Muscle of arm (tissue), 14 donors: ENCODE measurements around the gene CLDN25. TPM values are rescaled to one million over a fixed set of nuclear protein-coding genes. Genes with fewer than 3 reads are reported as not detected.
"Not testable (repeated sequence)": the region's sequence is repeated elsewhere in the genome, so short reads cannot be mapped to it uniquely, and the experiment has no call there.

Experiments used
- DNase-seq: peaks from one replicate; pipeline ENCODE4 v3.0.0-alpha.2; 2013
- long read RNA-seq, 11 donors: transcript quantifications; one replicate each; lab custom pipeline, GENCODE V29; 2026
- polyA plus RNA-seq, 12 donors: library from polyadenylated mRNA; unstranded; fragments of 120-200 nt; gene quantifications; one replicate each; pipeline ENCODE4 v1.2.1, GENCODE V29; 2013; ENCODE audit not compliant: insufficient read length in 12 of 12

Gene CLDN25
- under 1 TPM in 5 of 12 donors, not detected in 7; 0.26 to 0.99 (median 0.39) TPM for polyA plus RNA-seq
- long read RNA-seq, donor 1: 0 reads
- long read RNA-seq, donor 2: 0 reads
- long read RNA-seq, donor 3: 0 reads
- long read RNA-seq, donor 4, partial matches to known transcripts: 0 of 1 reads
- long read RNA-seq, donor 4, other reads (novel, unspliced or antisense): 0 of 1 reads
- long read RNA-seq, donor 5: 0 reads
- long read RNA-seq, donor 6: 0 reads
- long read RNA-seq, donor 7: 0 reads
- long read RNA-seq, donor 8: 0 reads
- long read RNA-seq, donor 9: 0 reads
- long read RNA-seq, donor 10: 0 reads
- long read RNA-seq, donor 11: 0 reads

GRCh38 chr11:113779496-113779895 lies at the start of gene CLDN25:
CLDN25 (plus strand) TSS chr11:113779796; CDS start chr11:113779796, 0 bp downstream.
- DNase-seq: no peak

- DNase-seq: peak; percentile 56
Observed at GRCh38 chr11:113730887-113731726, 48.5 kb upstream of the CLDN25 start.

- no peak for DNase-seq
Observed at GRCh38 chr11:113732092-113732491, 47.5 kb upstream of the CLDN25 start.

- no peak for DNase-seq
Observed at GRCh38 chr11:113736323-113736722, 43.3 kb upstream of the CLDN25 start.

- DNase-seq: no peak
Observed at GRCh38 chr11:113752932-113753331, 26.7 kb upstream of the CLDN25 start.

GRCh38 chr11:113760241-113760640 lies 19.4 kb upstream of the CLDN25 start:
- no peak for DNase-seq

- not testable (repeated sequence) for DNase-seq
Observed at GRCh38 chr11:113763040-113763439, 16.6 kb upstream of the CLDN25 start.

- DNase-seq: no peak
Observed at GRCh38 chr11:113764527-113765219, 14.9 kb upstream of the CLDN25 start.

GRCh38 chr11:113771964-113772363 lies 7.6 kb upstream of the CLDN25 start:
- no peak for DNase-seq

GRCh38 chr11:113773092-113773415 lies 6.5 kb upstream of the CLDN25 start:
- DNase-seq: no peak

- DNase-seq: peak; percentile 99
Observed at GRCh38 chr11:113773416-113774173, 6.0 kb upstream of the CLDN25 start, which contains the start of gene ZW10. ZW10 (minus strand) TSS chr11:113773692; CDS start chr11:113773666, 26 bp downstream.

- DNase-seq: no peak
Observed at GRCh38 chr11:113774174-113774503, 5.5 kb upstream of the CLDN25 start.

GRCh38 chr11:113778111-113778910 lies 1.3 kb upstream of the CLDN25 start:
- peak; percentile 12 for DNase-seq

GRCh38 chr11:113781682-113782081 lies 2.1 kb downstream of the CLDN25 start:
- no peak for DNase-seq

GRCh38 chr11:113782134-113782533 lies 2.5 kb downstream of the CLDN25 start:
- DNase-seq: no peak

GRCh38 chr11:113789016-113789415 lies 9.4 kb downstream of the CLDN25 start:
- DNase-seq: not testable (repeated sequence)

GRCh38 chr11:113789675-113790320 lies 10.2 kb downstream of the CLDN25 start:
- no peak for DNase-seq

- DNase-seq: peak; percentile 29
Observed at GRCh38 chr11:113796663-113797259, 17.2 kb downstream of the CLDN25 start.

- no peak for DNase-seq
Observed at GRCh38 chr11:113802621-113803020, 23.0 kb downstream of the CLDN25 start.

GRCh38 chr11:113805640-113806039 lies 26.0 kb downstream of the CLDN25 start:
- DNase-seq: no peak
